ENCODE data around the gene PGM1. TPM values are rescaled to one million over a fixed set of nuclear protein-coding genes. Genes with fewer than 3 reads are reported as not detected.

The PGM1 gene
- total RNA-seq, 4 donors from 2014 or later: 36.7 to 57.0 (median 50.8) TPM

DNA sequence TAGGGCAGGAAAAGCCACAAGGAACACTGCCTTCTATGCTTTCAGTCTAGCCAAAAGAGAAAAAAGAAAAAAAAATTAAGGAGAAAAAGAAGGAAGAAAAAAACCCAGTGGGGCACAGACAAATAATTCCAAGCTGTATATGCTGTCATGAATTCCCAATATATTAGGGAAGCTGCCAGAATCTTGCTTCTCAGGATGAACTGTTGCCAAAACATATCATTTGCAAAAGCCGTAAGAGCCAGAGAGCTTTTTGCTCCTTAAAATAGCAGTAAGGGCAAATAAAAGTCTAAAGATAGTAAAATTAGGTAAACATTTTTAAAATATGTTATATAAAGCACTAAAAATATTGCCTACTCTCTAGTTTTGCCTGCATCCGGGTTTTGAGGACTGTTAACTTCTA lies 52.1 kb downstream of the PGM1 start:
- Histone ChIP-seq H3K4me1 (peaks cover 0 to 40% (median 9%) of the 10 kb centered on the region in 4 donors), H3K4me3 (peak overlapping the region in 1 of 4 donors; percentile 11), H3K9me3 (no peaks in the 10 kb centered on the region), H3K27ac (peak overlapping the region in 3 of 4 donors; percentile 29 to 80 (median 39)), H3K27me3 (no peaks in the 10 kb centered on the region), H3K36me3 (peaks cover 0 to 17% (median 0%) of the 10 kb centered on the region in 3 donors)
- DNase-seq (ENCODE audit: low spot score in 2 of 2): no peak
- WGBS, 2 donors: 18 to 39% methylated on average over 2 of the region's 2 CpGs
- TF ChIP-seq, protein P1, sequence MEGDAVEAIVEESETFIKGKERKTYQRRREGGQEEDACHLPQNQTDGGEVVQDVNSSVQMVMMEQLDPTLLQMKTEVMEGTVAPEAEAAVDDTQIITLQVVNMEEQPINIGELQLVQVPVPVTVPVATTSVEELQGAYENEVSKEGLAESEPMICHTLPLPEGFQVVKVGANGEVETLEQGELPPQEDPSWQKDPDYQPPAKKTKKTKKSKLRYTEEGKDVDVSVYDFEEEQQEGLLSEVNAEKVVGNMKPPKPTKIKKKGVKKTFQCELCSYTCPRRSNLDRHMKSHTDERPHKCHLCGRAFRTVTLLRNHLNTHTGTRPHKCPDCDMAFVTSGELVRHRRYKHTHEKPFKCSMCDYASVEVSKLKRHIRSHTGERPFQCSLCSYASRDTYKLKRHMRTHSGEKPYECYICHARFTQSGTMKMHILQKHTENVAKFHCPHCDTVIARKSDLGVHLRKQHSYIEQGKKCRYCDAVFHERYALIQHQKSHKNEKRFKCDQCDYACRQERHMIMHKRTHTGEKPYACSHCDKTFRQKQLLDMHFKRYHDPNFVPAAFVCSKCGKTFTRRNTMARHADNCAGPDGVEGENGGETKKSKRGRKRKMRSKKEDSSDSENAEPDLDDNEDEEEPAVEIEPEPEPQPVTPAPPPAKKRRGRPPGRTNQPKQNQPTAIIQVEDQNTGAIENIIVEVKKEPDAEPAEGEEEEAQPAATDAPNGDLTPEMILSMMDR (IDR thresholded peaks at IDR 0.05): no peak
- TF ChIP-seq EP300 (IDR thresholded peaks at IDR 0.05): no peak
- no peak for TF ChIP-seq POLR2A (IDR thresholded peaks at IDR 0.05)

- Histone ChIP-seq H3K27ac (no peak overlapping the region), H3K9me3 (no peaks in the 10 kb centered on the region), H3K4me3 (no peak overlapping the region), H3K36me3 (peaks cover 0 to 49% (median 0%) of the 10 kb centered on the region in 3 donors), H3K4me1 (peaks cover 0 to 20% (median 6%) of the 10 kb centered on the region in 4 donors), H3K27me3 (no peaks in the 10 kb centered on the region)
- DNase-seq (ENCODE audit: low spot score in 2 of 2): no peak
- whole genome bisulfite sequencing, 2 donors: 95 to 100% methylated on average over 1 of the region's 1 CpG
- TF ChIP-seq, protein P1 (IDR thresholded peaks at IDR 0.05): no peak
- no peak for TF ChIP-seq EP300 (IDR thresholded peaks at IDR 0.05)
- TF ChIP-seq POLR2A (IDR thresholded peaks at IDR 0.05): no peak
Measured at GRCh38 chr1:63648689-63649088, 55.5 kb downstream of the PGM1 start.

DNA sequence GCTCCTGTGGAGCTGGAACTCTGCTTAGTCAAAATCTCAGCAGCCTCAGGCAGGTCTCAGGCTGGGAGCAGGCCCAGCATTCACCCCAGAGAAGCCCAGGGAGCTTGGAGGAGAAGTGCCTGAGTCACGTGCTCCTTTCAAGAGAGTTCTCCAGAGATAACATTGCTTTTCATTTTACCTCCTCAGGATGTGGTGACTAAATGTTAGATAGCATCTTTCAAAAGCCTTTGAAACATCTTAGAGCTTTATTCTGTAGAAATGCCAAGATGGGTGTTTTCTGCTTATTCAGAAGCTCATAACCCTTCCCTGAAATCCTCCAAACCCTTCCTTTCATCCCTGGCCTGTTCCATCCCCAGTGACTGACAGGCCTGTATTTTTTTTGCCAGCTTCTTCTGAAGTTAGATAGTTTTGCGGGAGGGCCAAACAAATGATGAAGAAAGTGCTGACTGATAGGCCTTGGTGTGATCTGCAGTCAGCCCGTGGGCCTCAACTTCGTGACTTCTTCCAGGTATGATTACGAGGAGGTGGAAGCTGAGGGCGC lies 58.0 kb downstream of the PGM1 start:
- peaks cover 0 to 75% (median 0%) of the 10 kb centered on the region in 3 donors for H3K36me3 ChIP-seq

GRCh38 chr1:63653976-63654375 lies 60.8 kb downstream of the PGM1 start:
- peaks cover 0 to 66% (median 0%) of the 10 kb centered on the region in 3 donors for H3K36me3 ChIP-seq
- no peaks in the 10 kb centered on the region for H3K27me3 ChIP-seq
- H3K9me3 ChIP-seq: no peaks in the 10 kb centered on the region
- H3K4me3 ChIP-seq: no peak overlapping the region
- H3K27ac ChIP-seq: no peak overlapping the region
- no peak for DNase-seq (ENCODE audit: low spot score in 2 of 2)
- TF ChIP-seq POLR2A (IDR thresholded peaks at IDR 0.05) (no peak), EP300 (IDR thresholded peaks at IDR 0.05) (no peak)
- TF ChIP-seq, protein P1 (IDR thresholded peaks at IDR 0.05): no peak
- WGBS, 2 donors: 83 to 86% methylated on average over 6 of the region's 6 CpGs
- no peaks in the 10 kb centered on the region for H3K4me1 ChIP-seq

More for the DNA sequence above, 58.0 kb downstream of the PGM1 start:
- H3K4me1 ChIP-seq: no peaks in the 10 kb centered on the region
- H3K27ac ChIP-seq: no peak overlapping the region
- DNase-seq (ENCODE audit: low spot score in 2 of 2): no peak
- TF ChIP-seq EP300 (IDR thresholded peaks at IDR 0.05): no peak
- TF ChIP-seq POLR2A (IDR thresholded peaks at IDR 0.05): no peak
- TF ChIP-seq, protein P1 (IDR thresholded peaks at IDR 0.05): no peak
- WGBS, 2 donors: 84 to 85% methylated on average over 6 of the region's 6 CpGs
- no peaks in the 10 kb centered on the region for H3K27me3 ChIP-seq
- H3K4me3 ChIP-seq: no peak overlapping the region
- H3K9me3 ChIP-seq: no peaks in the 10 kb centered on the region

DNA sequence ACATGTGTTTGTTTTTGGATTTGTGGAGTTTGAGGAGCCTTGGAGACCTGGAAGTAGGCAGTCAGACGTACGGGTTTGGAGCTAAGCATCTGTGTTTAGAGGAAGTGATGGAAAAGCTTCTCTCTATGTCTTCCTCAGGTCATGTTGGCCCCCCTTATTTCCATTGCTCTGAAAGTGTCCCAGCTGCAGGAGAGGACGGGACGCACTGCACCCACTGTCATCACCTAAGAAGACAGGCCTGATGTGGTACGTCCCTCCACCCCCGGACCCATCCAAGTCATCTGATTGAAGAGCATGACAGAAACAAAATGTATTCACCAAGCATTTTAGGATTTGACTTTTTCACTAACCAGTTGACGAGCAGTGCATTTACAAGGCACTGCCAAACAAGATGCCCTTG lies 66.2 kb downstream of the PGM1 start:
- no peaks in the 10 kb centered on the region for H3K27me3 ChIP-seq
- H3K4me1 ChIP-seq: peaks cover 0 to 18% (median 0%) of the 10 kb centered on the region in 4 donors
- no peak overlapping the region for H3K27ac ChIP-seq
- no peak for TF ChIP-seq EP300 (IDR thresholded peaks at IDR 0.05)
- TF ChIP-seq POLR2A (IDR thresholded peaks at IDR 0.05): no peak
- TF ChIP-seq, protein P1 (IDR thresholded peaks at IDR 0.05): no peak
- DNase-seq (ENCODE audit: low spot score in 2 of 2): no peak
- WGBS, 2 donors: 85 to 90% methylated on average over 7 of the region's 7 CpGs
- no peak overlapping the region for H3K4me3 ChIP-seq
- H3K9me3 ChIP-seq: peaks cover 0 to 2% (median 0%) of the 10 kb centered on the region in 4 donors
- H3K36me3 ChIP-seq: peaks cover 0 to 50% (median 0%) of the 10 kb centered on the region in 3 donors
